Measurements from ENCODE around the gene SLC7A11.

Gene SLC7A11

DNA sequence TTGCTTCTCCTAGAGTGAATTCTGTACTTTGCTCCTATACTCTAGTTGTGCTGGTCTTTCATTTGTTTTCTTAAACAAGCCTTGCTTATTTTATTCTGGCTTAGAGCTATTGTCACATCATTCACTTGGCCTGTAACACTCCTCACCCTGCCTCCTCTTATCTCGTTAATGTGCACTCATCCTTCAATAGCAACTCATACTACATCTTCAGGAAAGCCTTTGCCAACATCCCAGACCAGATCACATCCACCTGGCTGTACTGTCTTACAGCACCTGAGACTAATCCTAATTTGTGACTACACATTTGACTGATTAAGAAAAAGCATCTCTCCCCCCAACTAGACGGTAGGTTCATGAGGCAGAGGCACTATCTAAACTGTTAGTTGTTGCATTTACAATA is 80.8 kb downstream of the SLC7A11 start:
- no peak for DNase-seq (ENCODE audit: low read depth)

- DNase-seq (ENCODE audit: low read depth): no peak
Observed at GRCh38 chr4:138158746-138159297, 83.3 kb downstream of the SLC7A11 start.

GRCh38 chr4:138140879-138141278 is 101.3 kb downstream of the SLC7A11 start:
- no peak for DNase-seq (ENCODE audit: low read depth)

DNA sequence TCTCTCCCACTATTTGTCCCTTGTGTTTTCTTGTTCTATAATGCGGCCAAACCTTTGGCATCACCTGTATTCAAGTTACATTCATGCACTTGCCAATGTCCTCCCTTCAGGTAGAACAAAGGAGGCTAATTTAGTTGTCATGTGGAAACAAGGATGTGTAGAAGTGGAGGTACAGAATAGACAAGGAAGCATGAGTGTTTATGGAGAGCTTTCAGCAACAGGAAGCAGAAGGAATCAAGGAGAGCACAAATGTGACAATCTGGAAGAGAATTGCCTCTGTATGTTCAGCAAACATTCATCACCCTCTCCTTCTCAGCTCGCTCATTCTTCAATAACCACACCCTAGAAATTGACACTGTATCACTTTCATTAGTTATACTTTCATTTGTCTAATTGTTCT is 103.4 kb downstream of the SLC7A11 start:
- no peak for DNase-seq (ENCODE audit: low read depth)

DNA sequence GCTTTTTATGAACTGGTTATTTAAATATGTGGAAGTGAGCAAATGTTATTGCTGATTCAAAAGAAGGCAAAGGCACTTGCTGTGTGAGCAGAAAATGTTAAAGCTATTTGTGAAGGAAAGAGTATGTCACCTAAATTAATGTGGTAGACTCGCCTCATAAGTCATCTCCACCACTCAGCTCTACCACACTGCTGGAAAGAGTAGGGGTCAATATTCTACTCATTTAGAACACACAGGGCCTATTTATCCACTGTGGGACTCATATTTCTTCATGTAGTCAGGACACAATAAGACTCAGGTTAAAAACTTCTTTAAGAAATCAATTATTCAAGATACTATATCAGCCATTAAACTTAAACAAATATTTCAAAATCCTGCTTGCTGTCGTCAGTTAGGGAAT is 106.5 kb downstream of the SLC7A11 start:
- DNase-seq (ENCODE audit: low read depth): no peak

DNA sequence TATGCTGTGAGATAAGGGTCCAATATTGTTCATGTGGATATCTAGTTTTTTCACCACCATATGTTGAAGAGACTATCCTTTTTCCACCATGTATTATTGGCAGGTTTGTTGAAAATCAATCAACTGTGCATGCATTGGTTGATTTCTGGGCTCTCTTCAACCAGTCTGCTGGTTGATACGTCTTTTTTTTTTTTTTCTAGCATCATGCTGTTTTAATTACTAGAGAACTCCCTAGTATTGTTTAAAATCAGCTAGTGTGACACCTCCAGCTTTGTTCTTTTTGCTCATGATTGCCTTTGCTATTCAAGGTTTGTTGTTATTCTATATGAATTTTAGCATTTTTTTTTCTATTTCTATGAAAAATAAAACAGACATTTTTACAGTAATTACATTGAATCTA is 123.9 kb downstream of the SLC7A11 start:
- DNase-seq (ENCODE audit: low read depth): no peak

- no peak for DNase-seq (ENCODE audit: low read depth)
Observed at GRCh38 chr4:138115053-138115452, 127.1 kb downstream of the SLC7A11 start.

GRCh38 chr4:138114434-138114833 is 127.7 kb downstream of the SLC7A11 start:
- DNase-seq (ENCODE audit: low read depth): no peak
